OCI-LY3 (cell line): ENCODE measurements around the gene DPT.

Experiments used
- H2AFZ ChIP-seq: fragments of 200-600, 300-600 bp; shearing (Covaris generic); 2 replicates; pipeline ENCODE4 v1.6.0; 2014; ENCODE audit warnings: antibody characterized with exemption, low read depth, low read length
- H3K27ac ChIP-seq: fragments of 200-600, 300-600 bp; sonication (generic); 2 replicates; pipeline ENCODE4 v1.5.1; 2014; ENCODE audit warnings: mild to moderate bottlenecking, low read length, moderate library complexity, mixed read lengths
- H3K27me3 ChIP-seq: fragments of 200-600, 300-600 bp; sonication (generic); 2 replicates; pipeline ENCODE4 v1.6.1; 2014; ENCODE audit warnings: low read depth, low read length, mixed read lengths
- H3K36me3 ChIP-seq: fragments of 200-600, 300-600 bp; sonication (generic); replicated peaks from 2 replicates; pipeline ENCODE3; 2014; ENCODE audit warnings: low read depth, low read length, mixed read lengths
- H3K4me1 ChIP-seq: fragments of 300-600, 200-600 bp; sonication (generic); 2 replicates; pipeline ENCODE4 v1.6.1; 2014; ENCODE audit warnings: low read length, mixed read lengths
- H3K4me2 ChIP-seq: fragments of 200-600, 300-600 bp; sonication (generic); 2 replicates; pipeline ENCODE4 v1.6.1; 2014; ENCODE audit warnings: low read length, mixed read lengths
- H3K4me3 ChIP-seq: fragments of 300-600, 200-600 bp; sonication (generic); 2 replicates; pipeline ENCODE4 v1.5.1; 2014; ENCODE audit warnings: antibody characterized with exemption, mild to moderate bottlenecking, low read length, moderate library complexity
- H3K79me2 ChIP-seq: fragments of 300-600, 200-600 bp; shearing (Covaris generic); 2 replicates; pipeline ENCODE4 v1.6.1; 2014; ENCODE audit warnings: mild to moderate bottlenecking, low read length, mixed read lengths
- H3K9ac ChIP-seq: fragments of 300-600, 200-600 bp; shearing (Covaris generic); 2 replicates; pipeline ENCODE4 v1.6.0; 2014; ENCODE audit warnings: mild to moderate bottlenecking, low read length, moderate library complexity
- H3K9me3 ChIP-seq: fragments of 200-600, 300-600 bp; shearing (Covaris generic); 2 replicates; pipeline ENCODE4 v1.6.1; 2014; ENCODE audit warnings: low read length, mixed read lengths; ENCODE audit not compliant: insufficient read depth
- H4K20me1 ChIP-seq: fragments of 200-600, 300-600 bp; sonication (generic); 2 replicates; pipeline ENCODE4 v1.6.1; 2016; ENCODE audit warnings: low read length, mixed read lengths; ENCODE audit not compliant: insufficient read depth
- EZH2phosphoT487 ChIP-seq: fragments of 200-600 bp; shearing (Covaris generic); IDR thresholded peaks from 2 replicates; pipeline ENCODE4 v1.6.1; 2018; ENCODE audit warnings: antibody characterized with exemption, mixed run types, low read depth
- TF ChIP-seq, protein P1 (sequence below): fragments of 200-600, 300-600 bp; sonication (generic); IDR thresholded peaks from 2 replicates; pipeline ENCODE4 v1.5.1; 2014; ENCODE audit warnings: antibody characterized with exemption, low read length, low read depth

DPT gene

DNA sequence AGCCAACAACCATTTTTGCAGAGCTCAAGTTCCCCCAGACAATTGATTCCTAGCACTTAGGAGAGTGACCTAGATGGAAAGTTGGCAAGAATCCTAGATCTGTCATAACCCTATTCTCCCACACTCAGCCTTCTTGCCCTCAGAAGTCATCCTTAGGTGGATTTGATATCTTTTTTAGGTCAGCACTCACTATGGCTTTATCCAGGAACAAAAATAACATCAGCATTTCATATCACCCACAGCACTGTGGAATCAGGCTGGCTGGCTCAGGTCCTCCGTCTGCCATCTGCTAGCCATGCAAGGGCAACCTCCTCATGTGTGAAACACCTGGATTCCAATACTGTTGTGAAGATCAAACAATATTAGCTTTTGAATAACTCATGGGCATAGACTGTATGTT lies 6.0 kb downstream of the DPT start:
- H3K27me3 ChIP-seq, result peaks cover 19% of the 10 kb centered on the region
- no peaks in the 10 kb centered on the region for H3K36me3 ChIP-seq
- H3K4me2 ChIP-seq, result no peak overlapping the region
- no peaks in the 10 kb centered on the region for H4K20me1 ChIP-seq
- no peak overlapping the region for H2AFZ ChIP-seq
- H3K9me3 ChIP-seq, result no peaks in the 10 kb centered on the region
- H3K9ac ChIP-seq, result no peak overlapping the region
- H3K4me1 ChIP-seq, result no peaks in the 10 kb centered on the region
- no peak overlapping the region for H3K27ac ChIP-seq
- no peak overlapping the region for H3K4me3 ChIP-seq
- no peaks in the 10 kb centered on the region for H3K79me2 ChIP-seq
- no peak for TF ChIP-seq EZH2phosphoT487
- TF ChIP-seq, protein P1, sequence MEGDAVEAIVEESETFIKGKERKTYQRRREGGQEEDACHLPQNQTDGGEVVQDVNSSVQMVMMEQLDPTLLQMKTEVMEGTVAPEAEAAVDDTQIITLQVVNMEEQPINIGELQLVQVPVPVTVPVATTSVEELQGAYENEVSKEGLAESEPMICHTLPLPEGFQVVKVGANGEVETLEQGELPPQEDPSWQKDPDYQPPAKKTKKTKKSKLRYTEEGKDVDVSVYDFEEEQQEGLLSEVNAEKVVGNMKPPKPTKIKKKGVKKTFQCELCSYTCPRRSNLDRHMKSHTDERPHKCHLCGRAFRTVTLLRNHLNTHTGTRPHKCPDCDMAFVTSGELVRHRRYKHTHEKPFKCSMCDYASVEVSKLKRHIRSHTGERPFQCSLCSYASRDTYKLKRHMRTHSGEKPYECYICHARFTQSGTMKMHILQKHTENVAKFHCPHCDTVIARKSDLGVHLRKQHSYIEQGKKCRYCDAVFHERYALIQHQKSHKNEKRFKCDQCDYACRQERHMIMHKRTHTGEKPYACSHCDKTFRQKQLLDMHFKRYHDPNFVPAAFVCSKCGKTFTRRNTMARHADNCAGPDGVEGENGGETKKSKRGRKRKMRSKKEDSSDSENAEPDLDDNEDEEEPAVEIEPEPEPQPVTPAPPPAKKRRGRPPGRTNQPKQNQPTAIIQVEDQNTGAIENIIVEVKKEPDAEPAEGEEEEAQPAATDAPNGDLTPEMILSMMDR, result no peak

DNA sequence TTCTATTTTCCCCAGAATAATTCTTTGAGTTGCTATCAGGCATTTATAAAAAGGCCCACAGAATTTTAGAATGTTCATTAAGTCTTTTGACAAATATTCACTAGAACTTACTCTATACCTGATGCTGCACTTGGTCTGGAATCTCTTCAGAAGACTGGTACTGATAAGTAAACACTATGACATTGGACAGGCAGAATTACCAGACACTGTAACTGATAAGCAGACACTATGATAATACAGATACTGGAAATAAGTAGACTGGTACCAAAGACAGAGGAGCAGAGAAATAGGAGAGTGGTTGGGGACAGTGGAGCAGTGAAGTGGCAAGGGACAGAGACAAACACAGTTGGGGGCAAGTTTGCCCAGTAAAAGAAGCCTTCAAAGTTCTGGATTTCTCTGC lies 8.2 kb downstream of the DPT start:
- H3K4me3 ChIP-seq, result no peak overlapping the region
- no peak overlapping the region for H3K27ac ChIP-seq
- H3K9ac ChIP-seq, result no peak overlapping the region
- no peaks in the 10 kb centered on the region; the same call in 1 of the 2 replicates for H3K9me3 ChIP-seq
- H3K4me1 ChIP-seq, result no peaks in the 10 kb centered on the region
- H4K20me1 ChIP-seq, result no peaks in the 10 kb centered on the region
- no peaks in the 10 kb centered on the region for H3K79me2 ChIP-seq
- H3K27me3 ChIP-seq, result peaks cover 19% of the 10 kb centered on the region
- no peak overlapping the region for H3K4me2 ChIP-seq
- no peak overlapping the region for H2AFZ ChIP-seq
- H3K36me3 ChIP-seq, result no peaks in the 10 kb centered on the region
- TF ChIP-seq, protein P1, result no peak
- TF ChIP-seq EZH2phosphoT487, result no peak

DNA sequence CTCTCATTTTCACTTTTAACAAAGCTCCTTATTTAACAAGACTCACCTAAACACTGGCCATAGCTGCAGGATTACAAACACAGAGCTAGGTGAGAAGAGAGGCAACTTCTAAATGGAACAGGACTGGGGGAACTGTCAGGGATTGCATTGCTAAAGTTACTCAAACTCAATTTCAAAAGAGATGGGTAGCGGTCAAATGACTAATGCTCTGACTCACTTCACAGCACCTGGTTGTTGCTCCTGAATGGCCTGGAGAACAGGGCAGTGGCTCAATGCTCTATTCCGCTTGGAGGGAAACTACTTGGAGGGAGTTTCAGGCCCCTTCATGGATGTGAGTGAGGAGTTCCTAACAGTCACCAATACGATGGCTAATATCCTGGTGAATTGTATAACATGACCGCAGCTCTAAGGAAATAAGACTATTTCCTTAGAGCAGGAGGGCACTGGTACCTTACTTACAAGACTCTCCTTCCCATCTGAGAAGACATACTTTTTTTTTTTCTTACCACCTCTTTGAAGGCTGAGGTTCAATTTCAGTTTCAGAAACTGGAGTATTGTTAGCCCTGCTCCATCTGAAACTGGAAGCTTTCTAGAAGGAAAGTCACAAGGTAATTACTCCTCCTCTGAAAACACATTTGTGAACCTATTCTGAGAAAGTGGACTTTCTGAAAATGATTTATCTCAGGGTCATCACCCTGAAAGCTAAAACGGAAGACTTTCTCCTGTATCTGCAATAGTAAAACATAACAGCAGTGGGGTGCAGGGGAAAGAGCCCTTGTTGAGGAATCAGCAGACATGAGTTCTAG lies 9.5 kb downstream of the DPT start:
- no peak overlapping the region for H3K9ac ChIP-seq
- no peaks in the 10 kb centered on the region; the same call in 1 of the 2 replicates for H3K9me3 ChIP-seq
- H3K36me3 ChIP-seq, result no peaks in the 10 kb centered on the region
- H3K4me1 ChIP-seq, result no peaks in the 10 kb centered on the region
- no peaks in the 10 kb centered on the region for H4K20me1 ChIP-seq
- peaks cover 19% of the 10 kb centered on the region for H3K27me3 ChIP-seq
- no peaks in the 10 kb centered on the region for H3K79me2 ChIP-seq
- H3K4me2 ChIP-seq, result no peak overlapping the region
- H3K27ac ChIP-seq, result no peak overlapping the region
- no peak overlapping the region for H3K4me3 ChIP-seq
- TF ChIP-seq, protein P1, result no peak
- no peak for TF ChIP-seq EZH2phosphoT487
- no peak overlapping the region for H2AFZ ChIP-seq

DNA sequence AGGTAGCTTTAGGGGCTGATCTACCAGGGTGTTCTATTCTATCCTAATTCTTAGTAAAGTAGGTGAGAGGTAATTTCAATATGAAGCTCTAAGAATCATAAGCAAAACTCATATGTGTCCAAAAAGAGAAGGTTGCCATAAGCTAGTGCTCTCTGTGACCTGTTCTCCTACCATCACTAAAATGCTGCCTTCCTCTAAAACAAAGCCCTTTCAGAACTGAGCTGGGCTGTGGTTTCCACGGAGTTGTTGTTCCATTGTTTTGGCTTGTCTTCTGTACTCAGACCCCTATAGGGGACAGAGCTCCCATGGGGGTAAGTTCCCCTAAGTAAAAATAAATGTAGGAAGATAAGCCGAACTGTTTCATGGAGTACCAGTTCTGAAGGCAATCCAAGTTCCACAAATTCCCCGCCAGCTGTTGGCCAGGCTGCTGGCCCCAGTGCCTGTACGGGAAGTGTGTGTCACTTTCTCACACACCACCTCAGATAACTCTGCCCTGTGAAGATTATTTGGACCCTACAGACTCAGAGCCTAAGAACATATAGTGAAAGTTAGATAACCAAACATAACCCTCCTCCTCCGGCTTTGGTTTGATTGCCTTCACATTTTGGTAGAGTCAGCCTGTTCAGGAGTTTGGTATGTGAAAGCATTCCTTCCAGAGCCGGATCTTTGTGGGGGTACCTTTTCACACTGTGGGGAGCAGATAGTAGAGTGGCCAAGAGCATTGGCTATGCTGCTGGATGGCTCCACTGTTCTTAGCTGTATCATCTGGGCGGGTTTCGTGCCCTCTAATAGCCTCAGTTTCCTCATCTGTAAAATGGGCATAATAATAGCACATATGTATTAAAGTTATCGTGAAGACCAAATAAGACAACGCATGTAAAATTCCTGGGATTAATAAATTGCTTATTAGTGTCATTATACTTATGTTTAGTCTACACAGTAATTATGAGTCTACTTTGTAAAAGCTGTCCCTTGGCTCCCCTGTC lies 10.8 kb downstream of the DPT start:
- Histone ChIP-seq H2AFZ (no peak overlapping the region), H3K9ac (no peak overlapping the region), H3K27me3 (peaks cover 19% of the 10 kb centered on the region), H3K4me2 (no peak overlapping the region), H3K4me1 (no peaks in the 10 kb centered on the region), H3K4me3 (no peak overlapping the region), H3K27ac (no peak overlapping the region), H3K79me2 (no peaks in the 10 kb centered on the region), H4K20me1 (no peaks in the 10 kb centered on the region), H3K9me3 (no peaks in the 10 kb centered on the region; the same call in 1 of the 2 replicates), H3K36me3 (no peaks in the 10 kb centered on the region)
- TF ChIP-seq EZH2phosphoT487, result no peak
- TF ChIP-seq, protein P1, result no peak
